Measurements from ENCODE around the gene PIM3.
"Not testable (repeated sequence)": the region's sequence is repeated elsewhere in the genome, so short reads cannot be mapped to it uniquely, and the experiment has no call there.

Gene PIM3

DNA sequence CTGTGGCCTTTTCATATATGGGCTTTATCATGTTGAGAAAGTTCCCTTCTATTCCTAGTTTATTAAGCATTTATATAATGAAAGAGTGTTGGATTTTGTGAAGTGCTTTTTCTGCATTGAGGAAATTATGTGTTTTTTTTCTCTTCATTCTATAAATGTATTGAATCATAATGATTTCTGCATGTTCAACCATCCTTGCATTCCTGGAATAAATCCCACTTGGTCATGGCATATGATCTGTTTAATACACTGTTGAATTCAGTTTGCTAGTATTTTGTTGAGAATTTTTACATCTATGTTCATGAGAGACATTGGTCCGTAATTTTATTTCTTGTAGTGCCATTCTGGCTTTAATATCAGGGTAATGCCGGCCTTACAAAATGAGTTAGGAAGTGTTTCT is 25.8 kb downstream of the PIM3 start:
- no peak for DNase-seq

DNA sequence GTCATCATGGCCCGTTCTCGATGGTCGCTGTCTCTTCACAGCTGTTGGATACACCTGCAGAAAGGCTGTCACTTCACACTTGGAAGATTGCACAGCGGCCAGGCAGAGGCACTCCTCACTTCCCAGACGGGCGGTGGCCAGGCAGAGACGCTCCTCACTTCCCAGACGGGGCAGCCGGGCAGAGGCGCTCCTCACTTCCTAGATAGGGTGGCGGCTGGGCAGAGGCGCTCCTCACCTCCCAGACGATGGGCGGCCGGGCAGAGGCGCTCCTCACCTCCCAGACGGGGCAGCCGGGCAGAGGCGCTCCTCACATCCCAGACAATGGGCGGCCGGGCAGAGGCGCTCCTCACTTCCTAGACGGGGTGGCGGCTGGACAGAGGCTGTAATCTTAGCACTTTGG is 29.3 kb downstream of the PIM3 start:
- DNase-seq: not testable (repeated sequence)

DNA sequence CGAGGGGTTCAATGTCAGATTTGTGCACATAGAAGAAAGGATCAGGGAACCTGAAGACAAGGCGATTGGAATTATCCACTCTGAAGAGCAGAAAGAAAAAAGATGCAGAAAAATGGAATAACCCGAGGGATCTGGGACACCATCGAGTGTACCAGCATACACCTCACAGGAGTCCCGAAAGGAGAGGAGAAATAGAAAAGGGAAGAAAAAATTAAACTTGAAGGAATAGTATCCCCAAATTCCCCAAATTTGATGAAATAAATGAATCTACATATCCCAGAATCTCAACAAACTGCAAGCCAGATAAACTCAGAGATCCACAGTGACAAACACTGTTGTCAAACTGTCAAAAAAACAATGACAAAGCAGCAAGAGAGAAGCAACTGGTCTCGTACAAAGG is 30.6 kb downstream of the PIM3 start:
- DNase-seq: no peak

DNA sequence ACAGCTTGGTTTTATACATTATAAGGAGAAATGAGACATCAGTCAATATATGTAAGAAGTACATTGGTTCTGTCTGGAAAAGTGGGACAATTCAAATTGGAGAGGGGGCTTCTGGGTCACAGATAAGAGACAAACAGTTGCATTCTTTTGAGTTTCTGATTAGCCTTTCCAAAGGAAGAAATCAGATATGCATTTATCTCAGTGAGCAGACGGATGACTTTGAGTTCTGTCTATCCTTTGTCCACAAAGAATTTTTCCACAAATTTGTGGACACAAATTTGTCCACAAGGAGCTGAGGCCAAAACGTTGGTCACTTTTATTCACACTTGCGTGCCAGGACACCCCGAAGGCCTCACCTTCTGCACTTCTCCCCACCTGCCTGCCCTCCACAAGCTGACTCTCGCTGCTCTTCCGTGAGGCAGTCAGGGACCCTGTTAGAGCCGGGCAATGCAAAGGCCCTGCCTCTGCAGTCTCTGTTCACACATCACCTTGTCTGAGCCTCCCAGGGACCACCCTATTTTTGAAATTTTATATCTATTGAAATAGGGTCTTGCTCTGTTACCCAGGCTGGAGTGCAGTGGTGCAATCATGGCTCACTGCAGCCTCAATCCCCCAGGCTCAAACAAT is 31.4 kb downstream of the PIM3 start:
- no peak for DNase-seq

DNA sequence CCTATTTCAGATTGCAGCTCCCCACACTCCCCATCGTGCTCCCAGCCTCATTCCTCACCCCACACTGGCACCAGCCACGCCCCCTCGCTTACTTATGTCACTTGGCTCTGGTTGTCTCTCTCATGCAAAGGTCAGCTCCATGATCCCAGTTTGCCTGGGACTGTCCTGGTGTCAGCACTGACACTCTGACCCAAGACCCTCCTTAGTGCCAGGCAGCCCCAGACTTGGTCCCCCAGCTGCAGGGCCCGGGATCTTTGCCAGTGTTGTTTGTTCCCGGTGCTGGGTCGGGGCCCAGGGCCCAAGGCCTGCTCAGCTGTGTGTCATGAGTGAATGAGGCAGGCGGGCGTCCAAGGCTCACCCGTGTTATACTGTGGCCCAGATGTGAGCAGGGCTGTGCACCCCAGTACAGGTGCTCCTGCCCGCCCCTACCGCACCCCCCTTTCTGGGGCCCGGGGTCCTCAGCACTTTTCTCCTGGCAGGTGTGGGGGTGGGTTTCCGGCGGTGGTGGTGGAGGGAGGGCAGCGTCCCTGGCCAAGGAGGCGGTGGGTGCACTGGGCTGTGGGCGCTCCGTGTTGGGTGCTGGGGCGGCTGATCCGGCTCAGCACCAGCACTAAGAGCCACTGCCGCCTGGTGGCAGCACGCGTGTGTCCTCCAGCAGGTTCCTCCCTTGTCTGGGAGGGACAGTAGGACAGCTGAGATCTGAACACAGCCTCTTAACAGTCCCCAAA is 32.5 kb downstream of the PIM3 start:
- DNase-seq: no peak

DNA sequence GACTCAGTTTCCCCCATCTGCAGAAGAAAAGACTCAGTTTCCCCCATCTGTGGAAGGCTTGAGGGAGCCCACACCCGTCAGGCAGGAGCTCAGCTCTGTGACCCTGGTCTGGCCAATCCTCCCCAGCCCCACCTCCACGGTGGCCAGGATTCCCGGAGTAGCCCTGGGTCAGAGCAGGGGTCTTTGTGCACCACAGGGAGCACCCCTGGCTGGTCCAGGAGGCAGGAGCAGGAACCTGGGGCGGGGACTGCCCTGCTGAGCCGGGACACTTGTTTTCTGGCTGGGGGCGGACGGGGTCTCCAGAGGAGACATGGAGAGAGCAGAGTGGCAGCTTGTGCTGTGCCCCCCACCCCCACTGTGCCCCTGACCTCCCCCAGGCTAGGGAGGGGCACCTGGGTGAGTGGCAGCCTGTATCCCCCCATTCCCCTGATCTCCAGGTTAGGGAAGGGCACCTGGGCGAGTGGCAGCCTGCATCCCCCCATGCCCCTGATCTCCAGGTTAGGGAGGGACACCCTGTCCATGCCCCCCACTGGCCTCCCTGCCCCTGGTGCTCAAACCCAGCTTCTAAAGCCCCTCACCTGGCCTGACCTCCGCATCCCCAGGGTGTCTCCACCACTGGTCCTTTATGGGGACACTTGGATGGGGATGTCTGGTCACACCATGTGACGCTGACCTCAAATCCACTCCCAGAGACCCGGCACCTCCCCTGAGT is 33.2 kb downstream of the PIM3 start:
- DNase-seq: no peak

DNA sequence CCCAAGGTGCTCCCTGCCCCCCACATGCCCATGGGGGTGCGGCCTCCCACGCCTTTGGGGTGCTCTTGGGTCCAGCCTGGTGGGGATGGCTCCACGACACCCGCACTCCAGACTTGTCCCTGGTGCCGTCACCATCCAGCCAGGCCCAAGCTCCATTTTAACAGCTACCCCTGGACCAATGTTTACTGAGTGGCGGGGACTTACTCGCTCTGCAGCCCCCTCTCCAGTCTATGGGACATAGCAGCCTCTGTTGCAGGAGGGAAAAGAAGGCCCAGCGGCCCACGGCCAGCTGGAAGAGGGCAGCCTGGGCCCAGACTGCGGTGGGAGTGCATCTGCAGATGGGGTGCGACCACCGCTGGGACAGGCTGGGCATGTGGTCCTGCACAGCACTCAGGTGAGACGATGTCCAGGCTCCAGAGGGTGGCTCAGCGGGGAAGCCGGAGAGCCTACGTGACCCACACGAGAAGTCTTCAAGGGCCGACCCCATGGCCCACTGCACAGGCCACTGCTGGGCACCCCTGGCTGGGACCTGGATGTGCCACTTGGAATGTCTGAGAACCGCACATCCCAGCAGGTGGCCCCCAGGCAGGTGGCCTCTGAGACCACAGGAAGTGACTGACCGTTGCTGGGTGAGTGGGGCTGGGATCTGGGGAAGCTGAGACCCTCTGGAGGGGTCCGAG is 33.9 kb downstream of the PIM3 start:
- no peak for DNase-seq

DNA sequence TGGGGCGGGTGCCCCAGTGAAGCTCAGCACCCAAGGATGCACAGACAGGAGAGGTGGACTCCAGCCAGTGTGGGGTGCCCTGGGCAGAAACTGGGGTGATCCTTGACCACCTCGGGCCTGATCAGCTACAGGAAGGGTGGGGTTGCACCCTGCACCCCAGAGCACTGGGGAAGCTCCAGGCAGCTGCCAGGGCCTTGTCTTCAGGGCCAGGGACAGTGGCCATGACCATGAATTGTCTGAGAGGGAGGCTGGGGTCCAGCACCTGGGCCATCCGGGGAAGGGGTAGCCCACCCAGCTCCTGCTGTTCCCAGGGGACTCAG is 34.4 kb downstream of the PIM3 start:
- no peak for DNase-seq

DNA sequence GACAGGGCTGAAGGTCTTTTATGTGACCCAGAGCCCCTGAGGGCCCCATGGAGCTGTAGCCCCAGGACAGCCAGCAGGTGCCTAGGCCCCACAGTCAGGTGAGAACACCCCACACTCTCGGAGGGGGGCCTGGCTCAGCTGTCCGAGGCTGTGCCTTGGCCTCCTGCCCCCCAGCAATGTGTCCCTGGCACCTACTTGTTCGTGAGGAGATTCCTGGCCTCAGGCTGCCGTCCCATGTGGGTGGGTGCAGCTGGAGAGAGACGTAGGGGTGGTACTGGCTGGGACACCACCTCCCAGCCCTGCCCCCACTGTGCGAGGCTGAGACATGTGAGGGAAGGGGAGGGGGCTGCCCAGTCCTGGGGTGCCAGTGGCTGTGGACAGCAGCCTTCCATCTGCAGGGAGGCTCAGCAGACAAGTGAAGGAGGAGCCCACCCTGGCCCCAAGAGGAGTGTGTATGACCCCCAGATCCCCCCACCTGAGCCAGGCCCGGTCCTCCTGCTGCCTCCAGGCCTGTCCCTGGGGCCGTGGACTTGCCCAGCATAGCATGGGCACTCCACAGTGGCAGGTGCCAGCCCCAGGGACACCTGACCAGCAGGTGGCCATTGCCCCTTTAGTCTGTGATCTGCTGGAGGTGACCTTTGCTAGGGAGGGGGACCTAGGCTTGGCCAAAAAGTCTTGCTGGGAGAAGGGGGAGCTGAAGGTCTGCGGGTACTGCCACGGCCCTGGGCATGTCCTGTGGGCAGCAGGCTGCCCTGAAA is 35.0 kb downstream of the PIM3 start:
- DNase-seq: no peak

DNA sequence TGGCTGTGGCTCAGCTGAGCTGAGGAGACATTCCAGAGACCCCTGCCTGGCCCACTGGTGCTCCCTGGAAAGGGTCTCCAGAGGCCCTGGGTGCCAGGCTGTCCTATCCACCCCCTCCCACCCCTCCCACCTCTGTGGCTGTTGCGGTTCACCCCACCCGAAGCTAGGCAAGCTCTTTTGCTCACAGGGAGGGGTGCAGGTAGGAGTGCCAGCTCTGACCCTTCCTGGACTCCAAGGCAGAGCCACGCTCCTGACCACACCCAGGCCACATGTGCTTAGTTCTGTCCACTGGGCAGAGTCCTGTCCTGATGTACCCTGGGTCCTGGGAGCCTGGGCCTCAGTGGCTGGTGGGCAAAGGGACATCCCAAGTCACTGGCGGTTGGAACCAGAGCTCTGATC is 35.5 kb downstream of the PIM3 start:
- DNase-seq: no peak

DNA sequence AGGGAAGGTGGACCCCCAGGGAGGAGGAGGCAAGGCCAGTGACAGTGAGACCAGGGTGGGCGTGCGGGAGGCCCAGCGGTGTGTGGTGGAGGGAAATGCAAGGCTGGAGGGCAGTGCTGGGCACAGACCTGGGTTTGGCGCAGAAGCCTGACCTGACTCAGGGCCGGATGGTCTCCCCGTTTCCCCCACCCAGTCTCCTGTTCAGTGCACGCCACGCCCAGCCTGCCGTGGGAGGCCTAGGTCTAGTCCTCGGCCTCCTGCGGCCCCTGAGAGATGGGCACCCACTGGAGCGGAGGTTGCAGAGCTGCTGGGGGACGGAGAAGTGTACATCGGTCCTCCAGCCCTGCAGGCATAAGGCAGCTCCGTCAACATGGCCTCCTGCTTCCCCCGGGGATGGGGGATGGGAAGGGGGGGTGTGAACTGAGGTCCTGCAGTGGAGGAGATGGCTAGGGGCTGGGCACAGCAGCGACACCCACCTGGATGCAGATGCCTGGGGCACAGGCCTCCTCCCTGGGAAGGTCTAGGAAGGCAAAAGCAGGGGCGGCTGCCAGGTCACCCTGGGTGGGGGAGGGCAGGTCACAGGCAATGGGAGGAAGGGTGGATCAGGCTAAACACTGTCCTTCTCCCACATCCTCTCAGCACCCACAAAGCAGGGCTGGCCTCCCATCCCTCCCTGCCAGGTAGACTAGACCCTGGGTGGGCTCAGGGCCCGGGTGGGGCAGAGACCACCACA is 36.1 kb downstream of the PIM3 start:
- no peak for DNase-seq

DNA sequence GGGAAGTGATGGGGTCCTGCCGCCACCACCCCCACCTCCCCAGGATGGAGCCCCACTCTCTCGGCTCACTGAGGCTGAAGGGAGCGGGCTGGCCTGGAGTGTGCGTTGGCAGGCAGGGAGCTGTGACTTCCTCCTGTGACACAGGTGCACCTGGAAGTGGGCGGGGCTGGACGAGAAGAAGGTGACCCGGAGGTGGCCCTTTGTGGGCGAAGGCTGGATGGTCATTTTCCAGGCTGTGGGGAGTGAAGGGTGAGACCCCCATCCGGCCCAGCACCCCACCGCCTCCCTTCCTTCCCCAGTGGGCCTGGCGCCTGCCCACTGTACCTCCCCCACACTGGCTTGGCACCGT is 36.7 kb downstream of the PIM3 start:
- DNase-seq: no peak

DNA sequence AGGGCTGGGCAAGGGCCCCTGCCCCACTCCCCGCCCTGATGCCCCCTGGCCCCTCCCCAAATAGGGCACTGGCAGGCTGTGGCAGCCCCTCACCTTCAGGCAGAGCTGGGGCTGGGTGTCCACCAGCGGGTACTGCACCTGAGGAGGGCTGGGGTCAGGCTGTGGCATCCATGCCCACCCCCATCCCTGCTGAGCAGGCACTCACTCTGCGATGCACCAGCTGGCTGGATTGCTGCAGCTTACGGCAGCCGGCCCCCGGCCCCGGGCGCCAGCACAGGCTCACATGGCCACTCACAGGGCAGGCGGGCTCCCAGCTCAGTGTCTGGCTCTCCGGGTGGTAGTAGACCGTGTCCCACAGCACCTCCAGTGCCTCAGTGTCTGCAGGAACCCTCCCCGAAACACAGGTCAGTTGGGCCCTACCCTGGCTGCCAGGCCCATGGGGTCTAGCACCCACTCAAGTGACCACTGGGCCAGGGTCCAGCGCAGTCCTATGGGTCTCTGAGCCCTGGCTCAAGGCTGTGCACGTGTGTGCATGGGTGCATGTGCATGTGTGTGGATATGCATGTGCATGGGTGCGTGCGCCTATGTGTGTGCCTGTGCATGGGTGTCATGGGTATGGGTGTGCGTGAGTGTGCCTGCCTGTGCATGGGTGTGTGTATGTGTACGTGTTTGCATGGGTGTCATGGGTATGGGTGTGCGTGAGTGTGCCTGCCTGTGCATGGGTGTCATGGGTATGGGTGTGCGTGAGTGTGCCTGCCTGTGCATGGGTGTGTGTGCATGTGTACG is 37.6 kb downstream of the PIM3 start:
- no peak for DNase-seq

DNA sequence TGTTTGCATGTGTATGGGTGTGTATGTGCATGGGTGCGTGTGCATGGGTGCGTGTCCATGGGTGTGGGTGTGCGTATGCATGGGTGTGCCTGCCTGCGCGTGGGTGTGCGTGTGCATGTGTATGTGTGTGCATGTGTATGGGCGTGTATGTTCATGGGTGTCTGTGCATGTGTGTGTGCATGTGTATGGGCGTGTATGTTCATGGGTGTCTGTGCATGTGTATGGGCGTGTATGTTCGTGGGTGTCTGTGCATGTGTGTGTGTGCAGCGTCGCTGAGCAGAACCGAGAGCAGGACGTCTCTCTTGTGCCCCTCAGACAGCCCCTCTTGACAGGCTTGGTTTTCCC is 38.1 kb downstream of the PIM3 start:
- DNase-seq: no peak

DNA sequence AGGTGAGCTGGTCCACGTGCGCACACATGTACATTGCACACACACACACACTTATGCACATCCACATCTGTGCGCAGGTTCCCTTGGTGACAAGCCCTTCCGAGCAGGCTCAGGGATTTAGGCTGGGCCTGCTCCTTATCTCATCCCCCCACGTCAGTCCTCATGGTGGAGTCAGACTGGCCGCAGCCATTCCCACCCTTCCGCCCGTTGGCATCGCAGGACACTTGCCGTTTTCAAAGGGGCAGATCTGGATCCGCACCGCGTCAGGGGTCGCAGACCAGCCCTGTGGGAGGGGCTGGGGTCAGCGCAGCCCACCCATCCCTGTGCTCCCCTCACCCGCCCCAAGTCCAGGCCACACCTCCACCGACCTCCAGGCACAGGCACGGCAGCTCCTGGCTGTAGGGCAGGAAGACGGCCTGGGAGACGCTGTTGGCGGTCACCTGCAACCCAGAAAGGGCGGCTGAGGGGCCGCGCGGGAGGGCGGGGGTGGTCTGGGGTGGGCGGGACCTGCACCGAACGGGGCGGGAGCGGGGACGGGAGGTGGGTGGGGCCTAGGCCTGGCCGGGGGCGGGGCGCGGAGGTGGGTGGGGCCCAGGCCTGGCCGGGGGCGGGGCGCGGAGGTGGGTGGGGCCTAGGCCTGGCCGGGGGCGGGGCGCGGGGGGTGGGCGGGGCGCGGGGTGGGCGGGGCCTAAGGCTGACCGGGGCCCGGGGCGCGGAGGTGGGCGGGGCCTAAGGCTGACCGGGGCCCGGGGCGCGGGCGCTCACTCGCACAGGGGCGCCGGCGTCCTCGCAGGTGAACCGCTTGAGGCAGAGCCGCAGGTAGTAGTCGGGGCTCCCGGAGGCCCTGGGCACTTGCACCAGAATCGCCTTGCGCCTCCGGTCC is 38.7 kb downstream of the PIM3 start:
- no peak for DNase-seq

DNA sequence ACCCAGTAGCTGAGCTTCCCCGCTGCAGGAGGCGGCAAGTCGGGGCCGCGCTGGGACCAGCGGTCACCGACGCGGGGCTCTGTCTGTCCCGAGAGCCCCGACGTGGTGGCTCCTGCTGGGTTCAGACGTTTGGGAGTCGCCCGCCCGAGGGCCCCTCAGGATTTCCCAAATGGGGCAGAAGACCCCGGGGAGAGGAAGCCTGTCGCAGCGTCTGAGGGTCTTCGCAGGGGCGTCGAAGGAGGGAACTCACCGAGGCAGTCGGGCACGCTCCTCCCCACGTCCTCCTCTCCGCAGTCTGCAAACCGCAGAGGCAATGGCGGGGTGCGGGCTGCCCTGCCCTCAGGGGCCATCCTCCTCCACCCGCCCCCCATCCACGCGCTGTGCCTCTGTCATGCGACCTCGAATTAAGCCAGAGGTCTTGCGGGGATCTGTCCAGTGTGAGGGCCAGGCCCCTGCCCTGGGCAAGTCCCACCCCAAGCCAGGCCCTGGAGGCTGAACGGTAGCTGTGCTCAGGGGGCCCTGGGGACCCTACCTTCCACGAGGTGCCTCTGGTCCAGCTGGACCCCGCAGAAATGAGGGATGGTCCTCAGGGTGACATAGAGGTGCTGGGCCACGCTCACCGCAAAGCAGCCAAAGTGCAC is 39.5 kb downstream of the PIM3 start:
- DNase-seq: no peak

DNA sequence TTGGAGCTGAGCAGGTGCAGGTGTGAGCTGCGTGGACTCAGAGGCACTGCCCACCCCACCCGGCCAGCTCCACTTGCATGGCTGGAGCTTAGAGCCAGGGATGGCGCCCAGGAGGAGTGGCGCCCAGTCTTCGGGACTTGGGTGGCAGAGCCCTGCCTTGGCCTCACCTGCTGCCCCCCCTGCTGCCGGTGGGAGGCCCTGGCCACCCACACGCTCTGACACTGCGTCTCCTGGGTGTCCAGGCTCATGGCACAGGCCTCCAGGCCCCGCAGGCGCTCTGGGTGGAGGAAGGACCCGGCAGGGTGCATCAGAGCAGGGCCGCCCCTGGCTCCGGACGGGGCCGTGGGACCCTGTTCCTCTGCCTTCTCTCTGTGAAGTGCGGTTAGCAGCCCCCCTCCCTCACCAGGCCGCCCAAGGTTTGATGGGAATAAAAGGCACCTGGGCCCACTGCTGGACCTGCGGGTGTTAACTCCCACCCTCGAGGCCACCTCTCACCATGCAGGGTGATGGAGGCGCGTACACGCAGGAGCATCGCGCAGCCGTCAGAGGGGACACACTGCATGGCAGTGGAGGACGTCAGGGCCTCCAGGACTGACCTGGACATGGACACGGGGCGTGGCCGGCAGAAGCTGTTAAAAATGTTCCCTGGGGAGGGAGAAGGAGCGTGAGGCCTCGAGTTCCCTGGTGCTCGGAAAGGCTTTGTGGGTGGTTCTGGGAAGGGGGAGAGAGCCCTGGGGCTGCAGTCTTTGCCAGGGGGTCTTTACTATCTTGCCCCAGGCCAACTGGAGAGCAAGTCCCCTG is 40.2 kb downstream of the PIM3 start:
- DNase-seq: no peak

DNA sequence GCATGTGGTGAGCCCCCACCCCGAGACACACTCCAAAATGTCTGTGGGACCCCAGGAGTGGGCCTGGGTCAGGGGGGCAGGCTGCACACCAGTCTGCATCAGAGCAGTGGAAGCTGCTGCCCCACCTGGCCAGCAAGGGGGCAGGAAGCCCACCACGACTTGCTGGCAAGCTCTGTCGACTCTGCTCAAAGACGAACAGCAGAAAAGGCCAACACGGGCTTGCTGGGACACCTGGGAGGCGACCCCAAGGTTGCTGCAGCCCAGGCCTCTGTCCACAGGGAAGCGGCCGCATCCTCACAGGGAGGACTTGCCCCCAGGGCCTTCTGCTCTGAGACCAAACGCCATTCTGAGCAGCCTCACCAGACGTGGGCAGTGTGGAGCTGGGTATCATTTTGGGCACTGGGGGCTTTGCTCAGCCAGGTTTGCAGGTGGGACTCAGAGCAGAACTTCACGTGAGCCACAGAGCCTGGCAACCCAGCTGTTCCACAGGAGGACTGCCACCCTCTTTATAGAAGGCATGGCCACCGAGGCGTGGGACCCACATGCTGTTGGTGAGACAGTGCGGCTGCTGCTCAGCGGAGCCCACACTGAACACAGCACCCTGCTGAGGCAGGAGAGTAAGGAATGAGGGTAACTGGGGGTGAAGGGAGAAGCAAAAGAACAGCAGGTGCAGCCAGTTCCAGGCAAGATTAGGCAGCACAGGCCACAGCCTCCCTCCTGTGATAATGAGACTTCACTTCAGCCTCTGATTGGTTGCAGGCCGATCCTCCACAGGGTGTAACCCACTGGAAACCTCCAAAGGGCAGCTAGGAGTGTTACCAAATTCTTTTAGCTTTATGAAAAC is 41.0 kb downstream of the PIM3 start:
- DNase-seq: no peak
